HG03460 (cell line): ENCODE results near the gene CPHXL2.

Experiments used
- ATAC-seq: cut with Tn5 transposase; IDR thresholded peaks from one replicate; pipeline ENCODE4 v1.9.1; 2021; ENCODE audit not compliant: unreplicated experiment

The CPHXL2 gene

DNA sequence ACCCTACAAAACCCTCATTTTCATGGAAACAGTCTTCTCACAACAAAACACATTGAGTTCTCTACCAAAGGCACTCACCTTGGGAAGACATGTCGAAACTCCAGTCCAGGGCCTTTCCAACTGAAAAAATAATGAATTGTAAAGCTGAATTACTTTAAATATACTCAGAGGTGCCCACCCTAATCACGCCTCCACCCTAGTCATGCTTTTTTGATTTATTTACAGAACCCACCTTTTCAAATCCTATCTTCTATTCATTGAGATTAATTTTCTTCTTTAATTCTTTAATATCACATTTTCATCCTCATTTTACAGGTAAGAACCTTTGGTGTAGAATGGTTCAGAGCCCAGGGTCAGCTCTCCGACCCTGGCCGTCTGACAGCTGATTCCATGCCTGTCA, at the start of gene CPHXL2:
Gene CPHXL2, minus strand, starts transcription at position 101 of the 400 bp plus-strand sequence. Its CDS starts 10 bp downstream, at position 91.
- ATAC-seq, result no peak

DNA sequence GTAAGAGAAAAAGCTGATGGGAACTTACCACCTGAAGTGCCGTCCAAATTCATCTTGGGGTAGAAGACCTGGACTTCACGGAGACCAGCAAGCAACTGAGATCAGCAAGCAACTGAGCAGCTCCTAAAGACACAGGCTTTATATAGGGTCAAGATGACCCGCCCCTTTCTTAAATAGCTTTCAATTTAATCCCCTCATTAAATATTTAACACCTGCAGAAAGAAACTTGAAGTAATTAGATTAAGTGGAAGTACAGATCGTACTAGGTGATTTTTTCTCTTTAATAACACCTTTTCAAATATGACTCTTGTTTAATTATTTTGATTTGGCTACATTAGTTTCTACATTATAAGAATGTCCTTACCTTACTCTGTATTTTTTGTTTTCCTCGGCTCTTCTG, 49.6 kb upstream of the CPHXL2 start, which contains the start of gene CPHXL:
Gene CPHXL, minus strand, starts transcription at position 101 of the 400 bp plus-strand sequence. Its CDS starts 48 bp downstream, at position 53.
- no peak for ATAC-seq

DNA sequence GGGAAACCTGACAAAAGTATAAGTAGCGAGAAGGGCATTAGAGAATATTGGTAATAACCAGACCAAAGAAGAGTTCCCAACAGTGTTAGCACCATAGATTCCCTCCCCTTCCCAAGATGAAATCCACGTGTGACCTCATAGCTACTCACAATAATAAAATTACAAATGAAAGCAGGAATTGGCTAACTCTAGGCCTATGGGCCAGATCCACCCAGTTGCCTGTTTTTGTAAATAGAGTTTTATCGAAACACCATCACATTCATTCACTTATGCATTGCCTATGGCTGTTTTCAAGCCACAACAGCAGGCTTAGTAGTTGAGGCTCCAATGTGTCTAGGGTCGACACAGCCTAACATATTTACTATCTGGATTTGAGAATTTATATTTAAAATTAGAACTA, 41.6 kb upstream of the CPHXL2 start:
- ATAC-seq, result no peak

DNA sequence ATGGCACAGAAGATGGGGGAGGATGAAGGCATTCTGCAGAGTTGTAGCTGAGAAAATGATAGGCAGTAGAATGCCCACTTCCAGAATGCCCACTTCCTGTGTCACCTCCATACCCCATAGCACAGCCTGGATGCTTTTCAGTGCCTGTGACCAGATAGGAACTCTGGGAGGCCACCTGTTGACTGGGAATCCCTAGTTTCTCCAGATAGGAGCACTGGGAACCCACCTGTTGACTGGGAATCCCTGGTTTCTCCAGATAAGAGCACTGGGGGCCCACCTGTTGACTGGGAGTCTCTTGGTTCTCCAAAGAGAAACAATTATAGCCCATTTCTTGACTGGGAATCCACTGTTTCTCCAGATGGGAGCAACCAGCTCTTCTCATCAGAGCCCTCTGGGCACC, 37.9 kb upstream of the CPHXL2 start:
- ATAC-seq, result no peak

DNA sequence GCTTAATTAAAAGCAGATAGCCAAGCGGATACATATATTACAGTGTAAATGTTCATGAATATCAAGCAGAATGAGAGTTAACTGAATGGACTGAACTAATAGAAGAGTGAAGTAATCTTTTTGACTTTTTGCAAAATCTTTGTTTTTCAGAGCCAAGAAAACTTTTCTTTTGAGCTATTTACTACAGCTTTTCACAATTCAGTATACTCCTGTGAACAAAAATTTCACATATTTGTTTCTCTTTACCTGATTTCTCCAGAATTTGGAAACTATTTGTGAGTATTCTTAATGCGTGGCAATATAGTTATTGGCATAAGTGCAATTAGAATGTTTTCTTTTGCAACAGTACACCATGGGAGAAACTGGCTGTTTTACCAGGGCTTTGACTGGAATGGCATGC, 33.5 kb upstream of the CPHXL2 start:
- ATAC-seq, result no peak

DNA sequence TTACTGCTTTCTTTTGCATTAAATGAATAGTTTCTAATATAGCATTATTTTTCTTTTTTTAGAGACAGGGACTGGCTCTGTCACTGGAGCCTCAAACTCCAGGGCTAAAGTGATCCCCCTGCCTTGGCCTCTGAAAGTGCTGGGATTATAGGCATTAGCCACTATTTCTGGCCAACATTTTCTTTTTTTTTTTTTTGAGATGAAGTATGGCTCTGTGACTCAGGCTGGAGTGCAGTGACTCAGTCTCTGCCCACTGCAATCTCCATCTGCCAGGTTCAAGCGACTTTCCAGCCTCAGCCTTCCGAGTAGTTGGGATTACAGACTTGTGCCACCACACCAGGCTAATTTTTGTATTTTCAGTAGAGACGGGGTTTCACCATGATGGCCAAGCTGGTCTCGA, 26.5 kb upstream of the CPHXL2 start:
- no peak for ATAC-seq

DNA sequence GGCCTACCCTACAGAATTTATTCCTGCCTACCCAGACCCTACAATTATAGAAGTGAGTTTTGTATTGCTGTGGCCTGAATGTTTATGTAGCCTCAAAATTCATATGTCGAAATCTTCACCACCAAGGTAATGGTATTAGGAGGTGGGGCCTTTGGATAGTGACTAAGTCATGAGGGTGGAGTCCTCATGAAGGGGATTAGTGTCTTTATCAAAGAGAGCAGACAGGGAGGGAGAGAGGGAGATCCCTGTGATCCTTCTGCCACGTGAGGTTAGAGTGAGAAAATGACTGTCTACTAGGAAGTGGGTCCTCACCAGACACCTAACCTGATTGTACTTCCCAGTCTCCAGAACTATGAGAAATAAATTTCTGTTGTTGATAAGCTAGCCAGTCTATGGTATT, 25.4 kb upstream of the CPHXL2 start:
- no peak for ATAC-seq

DNA sequence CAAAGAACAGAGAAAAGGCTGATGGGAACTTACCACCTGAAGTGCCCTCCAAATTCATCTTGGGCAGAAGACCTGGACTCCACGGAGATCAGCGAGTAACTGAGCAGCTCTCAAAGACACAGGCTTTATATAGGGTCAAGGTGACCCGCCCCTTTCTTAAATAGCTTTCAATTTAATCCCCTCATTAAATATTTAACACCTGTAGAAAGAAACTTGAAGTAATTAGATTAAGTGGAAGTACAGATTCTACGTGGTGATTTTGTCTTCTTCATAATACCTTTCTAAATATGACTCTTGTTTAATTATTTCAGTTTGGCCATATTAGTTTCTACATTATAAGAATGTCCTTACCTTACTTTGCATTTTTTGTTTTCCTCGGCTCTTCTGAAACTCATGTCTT, 24.6 kb upstream of the CPHXL2 start, which contains the start of gene DUXB:
Gene DUXB, minus strand, starts transcription at position 101 of the 400 bp plus-strand sequence. Its CDS starts 43 bp downstream, at position 58.
- ATAC-seq, result no peak

DNA sequence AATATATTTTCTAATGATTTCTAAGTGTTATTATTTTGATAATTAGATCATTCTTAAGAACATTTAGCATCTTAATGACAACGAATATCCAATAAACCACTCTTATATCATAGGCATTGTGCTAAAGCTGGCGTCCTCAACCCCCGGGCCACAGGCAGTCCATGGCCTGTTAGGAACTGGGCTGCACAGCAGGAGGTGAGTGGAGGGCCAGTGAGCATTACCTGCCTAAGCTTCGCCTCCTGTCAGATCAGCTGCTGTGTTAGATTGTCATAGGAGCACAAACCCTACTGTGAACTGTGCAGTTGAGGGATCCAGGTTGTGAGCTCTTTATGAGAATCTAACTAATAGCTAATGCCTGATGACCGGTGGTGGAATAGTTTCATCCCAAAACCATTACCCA, 20.8 kb upstream of the CPHXL2 start:
- no peak for ATAC-seq

DNA sequence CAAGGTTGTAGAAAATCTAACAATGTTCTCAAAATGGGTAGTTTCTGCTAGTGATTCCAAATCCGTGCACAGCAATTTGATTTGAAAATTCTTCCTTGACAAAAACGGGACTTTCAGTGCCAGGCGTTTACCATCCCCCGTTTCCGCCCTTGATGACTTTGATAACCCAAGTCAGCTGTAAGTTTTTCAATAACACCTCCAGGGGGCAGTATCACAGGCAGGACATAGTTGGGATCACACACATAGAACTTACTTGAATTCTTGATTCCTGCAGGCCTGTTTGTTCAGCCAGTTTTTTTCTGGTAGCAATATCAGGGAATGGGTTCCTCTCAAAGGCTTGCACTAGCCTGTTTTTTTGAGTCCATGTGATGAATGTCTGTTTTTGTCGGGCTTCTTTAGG, 18.9 kb upstream of the CPHXL2 start:
- ATAC-seq, result no peak

DNA sequence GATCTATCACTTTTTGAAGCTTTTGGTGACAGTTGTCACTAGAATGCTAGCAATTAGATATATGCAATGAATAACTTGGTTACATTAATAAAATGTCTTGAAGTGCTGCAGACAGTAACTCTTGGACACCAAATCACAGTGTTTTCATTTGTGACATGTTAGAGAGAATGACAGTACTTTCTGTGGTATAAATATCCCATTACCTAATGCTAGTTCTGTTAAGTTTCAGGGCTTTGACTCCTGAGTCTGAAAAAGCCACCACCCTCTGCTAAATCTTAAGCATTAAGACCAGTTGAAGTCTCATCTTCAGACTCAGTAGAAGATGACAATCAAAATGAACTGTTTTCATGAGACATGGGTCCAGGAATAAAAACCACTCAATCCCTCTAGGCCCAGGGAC, 10.6 kb upstream of the CPHXL2 start:
- no peak for ATAC-seq

DNA sequence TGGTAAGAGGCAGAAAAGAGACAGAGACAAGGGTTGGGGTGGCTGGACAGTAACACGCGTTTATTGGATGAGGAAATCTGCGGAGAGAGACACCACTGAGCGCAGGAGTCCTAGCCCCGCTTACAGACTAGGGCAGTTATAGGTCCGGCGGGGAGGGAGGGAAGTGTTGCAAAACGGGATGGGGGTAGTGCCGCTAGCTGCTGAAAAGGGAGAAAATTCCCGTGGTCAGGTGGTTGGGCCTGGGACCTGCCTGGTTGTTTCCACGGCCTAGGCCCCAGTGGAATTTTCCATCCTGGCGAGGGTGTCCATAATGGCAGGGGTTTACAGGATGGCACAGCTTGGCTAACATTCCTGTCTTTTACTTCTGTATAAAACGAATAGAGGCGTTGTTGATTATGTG, 5.5 kb upstream of the CPHXL2 start:
- no peak for ATAC-seq

DNA sequence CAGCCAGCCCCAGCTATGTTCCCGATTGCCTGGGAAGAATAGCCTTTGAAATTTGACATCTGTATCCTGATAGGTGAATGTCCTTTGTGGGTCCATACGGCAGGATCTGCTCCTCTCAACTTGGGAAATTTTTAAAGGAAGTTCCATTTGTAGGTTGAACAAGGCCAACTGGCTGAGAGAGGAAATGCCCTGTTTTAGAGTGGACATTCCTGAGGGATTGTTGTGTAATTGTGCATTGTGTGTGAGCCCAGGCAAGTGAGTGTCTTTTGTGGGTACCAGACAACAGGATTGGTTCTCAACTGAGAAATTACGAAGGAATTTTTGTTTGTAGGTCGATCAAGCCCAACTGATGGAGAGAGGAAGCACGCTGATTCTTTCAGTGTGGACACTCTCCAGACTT, 2.6 kb upstream of the CPHXL2 start:
- ATAC-seq, result no peak

DNA sequence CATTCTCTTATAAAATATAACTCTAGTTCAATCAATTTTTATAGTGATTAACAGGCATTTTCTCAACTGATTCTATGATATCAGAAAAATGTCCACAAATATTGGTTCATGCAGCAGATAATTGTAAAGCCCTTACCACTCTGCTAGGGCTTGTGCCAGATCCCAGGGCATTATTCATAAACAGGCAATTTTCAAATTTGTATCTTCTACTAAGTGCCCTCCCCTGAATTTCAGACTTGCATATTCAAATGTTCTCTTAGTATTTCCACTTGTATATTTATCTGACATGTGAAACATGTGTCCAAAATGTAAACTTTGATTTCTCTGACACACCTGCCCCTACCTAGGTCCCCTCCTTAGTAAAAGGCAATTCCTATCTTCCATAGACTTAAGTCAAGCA, 9.3 kb downstream of the CPHXL2 start:
- ATAC-seq, result no peak

DNA sequence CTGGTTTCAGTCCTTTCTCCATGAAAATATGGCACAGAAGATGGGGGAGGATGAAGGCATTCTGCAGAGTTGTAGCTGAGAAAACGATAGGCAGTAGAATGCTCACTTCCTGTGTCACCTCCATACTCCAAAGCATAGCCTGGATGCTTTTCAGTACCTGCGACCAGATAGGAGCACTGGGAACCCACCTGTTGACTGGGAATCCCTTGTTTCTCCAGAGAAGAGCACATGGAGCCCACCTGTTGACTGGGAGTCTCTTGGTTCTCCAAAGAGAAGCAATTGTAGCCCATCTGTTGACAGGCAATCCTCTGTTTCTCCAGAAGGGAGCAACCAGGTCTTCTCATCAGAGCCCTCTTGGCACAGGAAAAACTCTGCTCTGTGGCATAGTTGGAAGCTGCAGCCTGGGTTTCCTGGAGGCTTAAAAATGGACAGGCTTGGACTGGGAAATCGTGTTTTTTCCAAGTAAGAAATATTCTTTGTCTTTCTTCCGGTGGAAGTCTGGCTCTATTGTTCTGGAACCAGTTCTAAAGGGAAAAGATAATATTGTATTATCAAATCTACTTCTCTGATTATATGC, 16.0 kb downstream of the CPHXL2 start:
- ATAC-seq, result no peak

DNA sequence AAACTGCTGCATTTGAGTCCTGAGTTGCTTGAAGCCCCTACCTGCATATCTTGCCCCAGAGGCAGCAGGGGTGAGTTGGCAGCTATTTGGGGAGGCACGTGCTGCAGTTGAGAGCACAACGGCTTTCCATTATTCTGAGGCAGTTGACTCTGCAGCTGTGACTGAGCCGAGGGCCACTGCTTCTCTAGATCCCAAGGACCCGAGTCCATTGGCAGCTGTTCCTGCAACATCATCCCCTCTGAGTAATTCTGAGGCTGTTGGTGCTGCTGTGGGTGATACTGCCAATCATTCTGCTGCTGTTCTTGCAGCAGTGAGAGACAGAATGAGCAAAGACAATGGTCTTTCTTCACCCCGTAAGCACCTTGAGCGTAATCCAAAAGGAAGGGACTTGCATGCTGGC, 16.5 kb downstream of the CPHXL2 start:
- ATAC-seq, result no peak

DNA sequence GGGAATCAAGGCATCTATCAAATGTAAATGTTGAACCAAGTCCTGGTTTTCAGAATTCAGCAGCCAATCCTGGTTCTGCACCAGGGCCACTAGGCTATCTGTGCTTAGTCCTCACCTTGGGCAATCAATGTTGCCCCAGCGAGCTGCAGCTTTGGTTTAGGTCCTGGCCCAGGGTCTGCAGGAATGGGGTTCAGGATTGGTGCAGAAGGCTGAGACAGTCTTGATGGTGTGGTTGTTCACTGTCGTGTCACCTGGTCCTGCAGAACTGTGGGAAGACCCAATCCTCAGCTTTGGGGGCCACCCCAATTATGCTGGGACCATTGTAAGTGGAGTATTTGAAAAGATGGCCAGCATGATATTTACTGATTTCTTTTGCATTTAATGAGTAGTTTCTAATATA, 18.6 kb downstream of the CPHXL2 start:
- no peak for ATAC-seq

DNA sequence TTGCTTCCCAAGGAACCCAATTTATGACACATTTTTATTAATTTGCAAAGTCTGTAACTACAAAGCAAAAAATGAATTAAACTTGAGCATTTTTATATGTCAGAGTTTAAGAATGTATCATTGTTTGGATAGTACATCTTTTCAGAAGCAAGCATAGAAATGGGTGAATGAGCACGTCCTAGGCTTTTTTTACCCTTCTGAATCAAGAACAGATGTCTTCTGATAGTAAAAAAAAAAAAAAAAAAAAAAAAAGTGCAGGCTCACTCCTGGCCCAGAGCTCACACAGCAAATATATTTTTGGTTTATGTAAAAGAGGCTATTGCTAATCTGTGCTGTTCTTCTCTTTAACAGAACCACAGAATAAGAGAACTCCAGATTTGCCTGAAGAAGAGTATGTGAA, 22.9 kb downstream of the CPHXL2 start:
- ATAC-seq, result no peak

DNA sequence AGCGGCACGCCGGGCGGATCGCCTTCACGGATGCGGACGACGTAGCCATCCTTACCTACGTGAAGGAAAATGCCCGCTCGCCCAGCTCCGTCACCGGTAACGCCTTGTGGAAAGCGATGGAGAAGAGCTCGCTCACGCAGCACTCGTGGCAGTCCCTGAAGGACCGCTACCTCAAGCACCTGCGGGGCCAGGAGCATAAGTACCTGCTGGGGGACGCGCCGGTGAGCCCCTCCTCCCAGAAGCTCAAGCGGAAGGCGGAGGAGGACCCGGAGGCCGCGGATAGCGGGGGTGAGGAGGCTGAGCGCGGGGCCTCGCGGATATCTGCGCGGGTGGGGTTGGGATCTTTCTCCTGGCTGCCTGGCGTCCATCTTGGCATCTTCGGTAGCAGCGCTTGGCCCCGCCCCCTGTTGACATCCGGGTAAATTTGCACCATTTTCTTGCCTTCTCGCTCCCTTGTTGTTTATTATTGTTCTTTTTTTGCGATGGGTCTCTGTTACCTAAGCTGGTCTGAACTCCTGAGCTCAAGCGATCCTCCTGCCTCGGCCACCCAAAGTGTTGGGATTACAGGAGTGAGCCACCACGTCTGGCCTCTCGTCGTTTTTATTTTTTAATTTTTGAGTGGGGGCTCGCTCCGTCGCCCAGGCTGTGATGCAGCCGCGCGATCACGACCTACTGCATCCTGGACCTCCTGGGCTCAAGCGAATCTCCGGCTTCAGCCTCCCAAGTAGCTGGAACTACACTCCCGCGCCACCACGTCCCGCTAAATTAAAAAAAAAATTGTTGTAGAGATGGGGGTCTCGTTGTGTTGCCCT, 28.3 kb downstream of the CPHXL2 start:
- peak; percentile 39 for ATAC-seq

DNA sequence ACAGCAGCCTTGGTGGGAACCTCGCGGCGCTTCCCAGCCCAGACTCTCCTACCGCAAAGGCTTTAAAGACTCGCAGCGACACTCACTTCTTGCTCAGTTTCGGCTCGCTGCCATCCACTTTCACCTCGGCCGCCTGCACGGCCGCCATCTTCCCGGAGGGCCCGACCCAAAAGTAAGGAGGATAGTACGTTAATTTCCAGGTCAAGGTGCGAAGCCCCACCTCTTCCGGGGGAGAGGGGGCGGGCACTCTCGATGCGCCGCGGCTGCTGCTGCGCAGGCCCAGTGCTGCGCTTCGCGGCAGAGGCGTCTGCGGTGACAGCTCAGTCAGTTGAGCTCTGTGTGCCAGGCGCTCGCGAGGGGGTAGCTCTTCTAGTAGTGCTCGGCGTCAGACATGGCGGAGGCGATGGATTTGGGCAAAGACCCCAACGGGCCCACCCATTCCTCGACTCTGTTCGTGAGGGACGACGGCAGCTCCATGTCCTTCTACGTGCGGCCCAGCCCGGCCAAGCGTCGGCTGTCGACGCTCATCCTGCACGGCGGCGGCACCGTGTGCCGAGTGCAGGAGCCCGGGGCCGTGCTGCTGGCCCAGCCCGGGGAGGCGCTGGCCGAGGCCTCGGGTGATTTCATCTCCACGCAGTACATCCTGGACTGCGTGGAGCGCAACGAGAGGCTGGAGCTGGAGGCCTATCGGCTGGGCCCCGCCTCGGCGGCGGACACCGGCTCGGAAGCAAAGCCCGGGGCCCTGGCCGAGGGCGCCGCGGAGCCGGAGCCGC, 29.1 kb downstream of the CPHXL2 start, which contains the start of the genes KARS1 and TERF2IP:
Gene KARS1, minus strand, starts transcription at position 174 of the 773 bp plus-strand sequence. Its CDS starts 26 bp downstream, at position 148.
Gene TERF2IP, plus strand, starts transcription at position 282 of the 773 bp plus-strand sequence. Its CDS starts 110 bp downstream, at position 392.
- ATAC-seq, result peak; percentile 84

DNA sequence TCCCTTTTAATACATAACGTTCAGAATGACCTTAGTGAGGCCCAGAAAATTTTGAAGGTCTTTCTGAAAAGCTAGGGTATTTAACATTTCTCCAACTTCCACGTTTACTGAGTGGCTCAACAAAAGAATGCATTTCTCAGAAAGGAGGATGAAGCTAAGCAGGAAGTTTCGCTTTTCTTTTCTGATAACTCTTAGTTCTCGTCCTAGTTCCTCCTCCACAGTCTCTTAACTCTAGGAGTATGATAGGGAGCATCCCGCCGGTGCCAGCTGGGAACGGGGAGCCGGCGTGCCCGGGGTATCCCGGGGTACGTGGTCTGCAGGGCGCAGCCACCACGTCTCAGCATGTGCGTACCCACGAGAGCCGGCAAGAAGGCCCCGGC, 29.7 kb downstream of the CPHXL2 start:
- peak; percentile 14 for ATAC-seq
